GM23338 (cell line): ENCODE measurements around the gene AMPD3. TPM values are rescaled to one million over a fixed set of nuclear protein-coding genes. Genes with fewer than 3 reads are reported as not detected.

ENCODE experiments used
- ATAC-seq: fragments of 200-7000 bp; cut with Tn5 transposase; 3 replicates; pipeline ENCODE4 v1.9.1; 2020
- DNase-seq: peaks from one replicate; pipeline ENCODE4 v3.0.0-alpha.2; 2015; ENCODE audit warnings: low spot score
- H2AFZ ChIP-seq: fragments of 200-600 bp; sonication (generic); 2 replicates; pipeline ENCODE4 v1.8.0; 2016; ENCODE audit warnings: antibody characterized with exemption, mild to moderate bottlenecking, moderate library complexity
- H3F3A ChIP-seq: fragments of 200-600 bp; sonication (generic); replicated peaks from 2 replicates; pipeline ENCODE4 v1.8.0; 2017; ENCODE audit warnings: antibody characterized with exemption, mixed run types, low read depth
- H3K27ac ChIP-seq: fragments of 200-600 bp; sonication (generic); 2 replicates; pipeline ENCODE4 v1.6.1; 2016; ENCODE audit warnings: low read depth
- H3K27me3 ChIP-seq: fragments of 200-600 bp; sonication (generic); 2 replicates; pipeline ENCODE4 v1.8.0; 2016; ENCODE audit warnings: mild to moderate bottlenecking, mixed run types, moderate library complexity; ENCODE audit not compliant: insufficient read depth
- H3K36me3 ChIP-seq: fragments of 200-600 bp; sonication (generic); 2 replicates; pipeline ENCODE4 v1.8.0; 2016; ENCODE audit warnings: mild to moderate bottlenecking; ENCODE audit not compliant: insufficient read depth
- H3K4me1 ChIP-seq: fragments of 200-600 bp; sonication (generic); 2 replicates; pipeline ENCODE4 v1.8.0; 2016; ENCODE audit warnings: mild to moderate bottlenecking, moderate library complexity; ENCODE audit not compliant: insufficient read depth
- H3K4me2 ChIP-seq: fragments of 200-600 bp; sonication (generic); 2 replicates; pipeline ENCODE4 v1.7.1; 2017; ENCODE audit warnings: mixed run types
- H3K4me3 ChIP-seq: fragments of 200-600 bp; sonication (generic); 2 replicates; pipeline ENCODE4 v1.6.1; 2016; ENCODE audit warnings: mixed run types
- H3K79me2 ChIP-seq: fragments of 200-600 bp; sonication (generic); replicated peaks from 2 replicates; pipeline ENCODE4 v1.8.0; 2017; ENCODE audit warnings: mild to moderate bottlenecking; ENCODE audit not compliant: insufficient read depth
- H3K9me2 ChIP-seq: fragments of 200-600 bp; sonication (generic); 2 replicates; pipeline ENCODE4 v1.8.0; 2017; ENCODE audit not compliant: insufficient read depth
- H4K20me1 ChIP-seq: fragments of 200-600 bp; sonication (generic); replicated peaks from 2 replicates; pipeline ENCODE4 v1.8.0; 2017; ENCODE audit warnings: mild to moderate bottlenecking; ENCODE audit not compliant: insufficient read depth
- H3K27ac Mint-ChIP-seq: 2 replicates; pipeline ENCODE4 v1.8.0; 2020; ENCODE audit warnings: inconsistent platforms, mild to moderate bottlenecking, moderate library complexity, mixed read lengths
- H3K27me3 Mint-ChIP-seq: 3 replicates; pipeline ENCODE4 v1.8.0; 2022; ENCODE audit warnings: low read depth, mild to moderate bottlenecking, moderate library complexity, mixed read lengths, inconsistent platforms; ENCODE audit not compliant: insufficient read depth, poor library complexity
- H3K36me3 Mint-ChIP-seq: 3 replicates; pipeline ENCODE4 v1.8.0; 2021; ENCODE audit warnings: low read depth, mild to moderate bottlenecking, inconsistent platforms, moderate library complexity, mixed read lengths
- H3K4me1 Mint-ChIP-seq: 3 replicates; pipeline ENCODE4 v1.8.0; 2020; ENCODE audit warnings: mild to moderate bottlenecking, inconsistent platforms, mixed read lengths
- H3K4me3 Mint-ChIP-seq: 3 replicates; pipeline ENCODE4 v1.8.0; 2021; ENCODE audit warnings: moderate library complexity, mild to moderate bottlenecking, inconsistent platforms, mixed read lengths
- H3K9me3 Mint-ChIP-seq: 3 replicates; pipeline ENCODE4 v1.8.0; 2020; ENCODE audit warnings: moderate library complexity, mild to moderate bottlenecking, inconsistent platforms, mixed read lengths
- CREB1 ChIP-seq: fragments of 250-450 bp; sonication (Bioruptor Pico); IDR thresholded peaks from 2 replicates; pipeline ENCODE4 v1.5.0; 2020; ENCODE audit warnings: low read depth, mild to moderate bottlenecking, moderate library complexity
- EZH2 ChIP-seq: fragments of 200-600 bp; sonication (generic); IDR thresholded peaks from one replicate; pipeline ENCODE4 v1.8.0; 2017; ENCODE audit warnings: antibody characterized with exemption, mild to moderate bottlenecking, low read depth; ENCODE audit not compliant: unreplicated experiment
- EZH2phosphoT487 ChIP-seq: fragments of 200-600 bp; sonication (generic); IDR thresholded peaks from one replicate; pipeline ENCODE4 v1.8.1; 2018; ENCODE audit warnings: antibody characterized with exemption; ENCODE audit not compliant: unreplicated experiment
- JUNB ChIP-seq: IDR thresholded peaks from one replicate; pipeline ENCODE4 v1.6.1; 2016; ENCODE audit warnings: antibody characterized with exemption; ENCODE audit not compliant: unreplicated experiment
- ZNF114 ChIP-seq: fragments of 250-450 bp; sonication (Bioruptor Pico); IDR thresholded peaks from 2 replicates; pipeline ENCODE4 v1.5.0; 2020; ENCODE audit warnings: mild to moderate bottlenecking, moderate library complexity
- polyA plus RNA-seq: library from polyadenylated mRNA; unstranded; fragments of >200 nt; fragmentation: Nextera tagmentation; extraction: Ambion mirVana; gene quantifications from 2 replicates; pipeline ENCODE4 v1.2.1, GENCODE V29; 2016
- total RNA-seq: library from RNA; depleted of rRNA; stranded (reverse); fragments of >200 nt; shearing (Covaris generic); gene quantifications from 2 replicates; pipeline ENCODE4 v1.2.3, GENCODE V29; 2014
- TF ChIP-seq, protein P1 (sequence below): IDR thresholded peaks from one replicate; pipeline ENCODE4 v1.6.1; 2018; ENCODE audit warnings: antibody characterized with exemption; ENCODE audit not compliant: unreplicated experiment
- TF ChIP-seq, protein P2 (sequence below), 2 experiments: fragments of 200-600 bp in 1 of 2; sonication (generic) in 1 of 2; conservative IDR thresholded peaks; 2 replicates each; pipeline versions ENCODE4 v1.5.1 to v1.6.1; 2016 to 2017; ENCODE audit warnings: antibody characterized with exemption in 2 of 2, low read depth in 2 of 2, mild to moderate bottlenecking in 2 of 2, moderate library complexity in 1 of 2
- TF ChIP-seq, protein P3 (sequence below): fragments of 250-450 bp; sonication (Bioruptor Pico); IDR thresholded peaks from 2 replicates; pipeline ENCODE4 v1.5.0; 2020; ENCODE audit warnings: mild to moderate bottlenecking, moderate library complexity

Gene AMPD3
- total and polyA plus RNA-seq, 2 experiments from 2014 or later: 1.6 to 2.1 TPM

DNA sequence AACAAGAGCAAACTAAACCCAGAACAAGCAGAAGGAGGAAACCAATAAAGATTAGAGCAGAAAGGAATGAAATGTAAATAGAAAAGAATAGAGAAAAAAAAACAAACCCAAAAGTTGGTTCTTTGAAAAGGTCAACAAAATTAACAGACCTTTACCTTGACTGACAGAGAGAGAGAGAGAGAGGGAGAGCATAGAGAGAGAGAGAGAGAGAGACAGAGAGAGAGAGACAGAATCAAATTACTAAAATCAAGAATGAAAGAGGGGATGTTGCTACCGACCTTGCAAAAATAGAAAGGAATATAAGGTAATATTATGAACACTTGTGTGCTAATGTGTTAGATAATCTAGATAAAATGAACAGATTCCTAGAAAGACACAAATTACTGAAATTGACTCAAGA, 22.6 kb upstream of the AMPD3 start (continued):
- TF ChIP-seq, protein P1, sequence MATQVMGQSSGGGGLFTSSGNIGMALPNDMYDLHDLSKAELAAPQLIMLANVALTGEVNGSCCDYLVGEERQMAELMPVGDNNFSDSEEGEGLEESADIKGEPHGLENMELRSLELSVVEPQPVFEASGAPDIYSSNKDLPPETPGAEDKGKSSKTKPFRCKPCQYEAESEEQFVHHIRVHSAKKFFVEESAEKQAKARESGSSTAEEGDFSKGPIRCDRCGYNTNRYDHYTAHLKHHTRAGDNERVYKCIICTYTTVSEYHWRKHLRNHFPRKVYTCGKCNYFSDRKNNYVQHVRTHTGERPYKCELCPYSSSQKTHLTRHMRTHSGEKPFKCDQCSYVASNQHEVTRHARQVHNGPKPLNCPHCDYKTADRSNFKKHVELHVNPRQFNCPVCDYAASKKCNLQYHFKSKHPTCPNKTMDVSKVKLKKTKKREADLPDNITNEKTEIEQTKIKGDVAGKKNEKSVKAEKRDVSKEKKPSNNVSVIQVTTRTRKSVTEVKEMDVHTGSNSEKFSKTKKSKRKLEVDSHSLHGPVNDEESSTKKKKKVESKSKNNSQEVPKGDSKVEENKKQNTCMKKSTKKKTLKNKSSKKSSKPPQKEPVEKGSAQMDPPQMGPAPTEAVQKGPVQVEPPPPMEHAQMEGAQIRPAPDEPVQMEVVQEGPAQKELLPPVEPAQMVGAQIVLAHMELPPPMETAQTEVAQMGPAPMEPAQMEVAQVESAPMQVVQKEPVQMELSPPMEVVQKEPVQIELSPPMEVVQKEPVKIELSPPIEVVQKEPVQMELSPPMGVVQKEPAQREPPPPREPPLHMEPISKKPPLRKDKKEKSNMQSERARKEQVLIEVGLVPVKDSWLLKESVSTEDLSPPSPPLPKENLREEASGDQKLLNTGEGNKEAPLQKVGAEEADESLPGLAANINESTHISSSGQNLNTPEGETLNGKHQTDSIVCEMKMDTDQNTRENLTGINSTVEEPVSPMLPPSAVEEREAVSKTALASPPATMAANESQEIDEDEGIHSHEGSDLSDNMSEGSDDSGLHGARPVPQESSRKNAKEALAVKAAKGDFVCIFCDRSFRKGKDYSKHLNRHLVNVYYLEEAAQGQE: no peak
- TF ChIP-seq EZH2phosphoT487: no peak
- no peak for TF ChIP-seq ZNF114 (CRISPR knock-in tag)

GRCh38 chr11:10432971-10433370, 22.1 kb upstream of the AMPD3 start:
- Mint-ChIP-seq H3K4me1 (no peaks in the 10 kb centered on the region), H3K36me3 (no peaks in the 10 kb centered on the region), H3K27ac (no peak overlapping the region), H3K4me3 (no peak overlapping the region), H3K9me3 (no peaks in the 10 kb centered on the region), H3K27me3 (peaks cover 2% of the 10 kb centered on the region)
- no peak overlapping the region for H2AFZ ChIP-seq
- peaks cover 2% of the 10 kb centered on the region; the same call in 1 of the 2 replicates for H3K9me2 ChIP-seq
- H3K27ac ChIP-seq: no peak overlapping the region
- TF ChIP-seq JUNB (no peak), EZH2phosphoT487 (no peak), CREB1 (CRISPR knock-in tag) (no peak), ZNF114 (CRISPR knock-in tag) (no peak), EZH2 (no peak)
- TF ChIP-seq, protein P2, sequence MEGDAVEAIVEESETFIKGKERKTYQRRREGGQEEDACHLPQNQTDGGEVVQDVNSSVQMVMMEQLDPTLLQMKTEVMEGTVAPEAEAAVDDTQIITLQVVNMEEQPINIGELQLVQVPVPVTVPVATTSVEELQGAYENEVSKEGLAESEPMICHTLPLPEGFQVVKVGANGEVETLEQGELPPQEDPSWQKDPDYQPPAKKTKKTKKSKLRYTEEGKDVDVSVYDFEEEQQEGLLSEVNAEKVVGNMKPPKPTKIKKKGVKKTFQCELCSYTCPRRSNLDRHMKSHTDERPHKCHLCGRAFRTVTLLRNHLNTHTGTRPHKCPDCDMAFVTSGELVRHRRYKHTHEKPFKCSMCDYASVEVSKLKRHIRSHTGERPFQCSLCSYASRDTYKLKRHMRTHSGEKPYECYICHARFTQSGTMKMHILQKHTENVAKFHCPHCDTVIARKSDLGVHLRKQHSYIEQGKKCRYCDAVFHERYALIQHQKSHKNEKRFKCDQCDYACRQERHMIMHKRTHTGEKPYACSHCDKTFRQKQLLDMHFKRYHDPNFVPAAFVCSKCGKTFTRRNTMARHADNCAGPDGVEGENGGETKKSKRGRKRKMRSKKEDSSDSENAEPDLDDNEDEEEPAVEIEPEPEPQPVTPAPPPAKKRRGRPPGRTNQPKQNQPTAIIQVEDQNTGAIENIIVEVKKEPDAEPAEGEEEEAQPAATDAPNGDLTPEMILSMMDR (conservative IDR thresholded peaks at IDR 0.05; ENCODE audit: low read depth in 2 of 2): no peak
- TF ChIP-seq, protein P3, sequence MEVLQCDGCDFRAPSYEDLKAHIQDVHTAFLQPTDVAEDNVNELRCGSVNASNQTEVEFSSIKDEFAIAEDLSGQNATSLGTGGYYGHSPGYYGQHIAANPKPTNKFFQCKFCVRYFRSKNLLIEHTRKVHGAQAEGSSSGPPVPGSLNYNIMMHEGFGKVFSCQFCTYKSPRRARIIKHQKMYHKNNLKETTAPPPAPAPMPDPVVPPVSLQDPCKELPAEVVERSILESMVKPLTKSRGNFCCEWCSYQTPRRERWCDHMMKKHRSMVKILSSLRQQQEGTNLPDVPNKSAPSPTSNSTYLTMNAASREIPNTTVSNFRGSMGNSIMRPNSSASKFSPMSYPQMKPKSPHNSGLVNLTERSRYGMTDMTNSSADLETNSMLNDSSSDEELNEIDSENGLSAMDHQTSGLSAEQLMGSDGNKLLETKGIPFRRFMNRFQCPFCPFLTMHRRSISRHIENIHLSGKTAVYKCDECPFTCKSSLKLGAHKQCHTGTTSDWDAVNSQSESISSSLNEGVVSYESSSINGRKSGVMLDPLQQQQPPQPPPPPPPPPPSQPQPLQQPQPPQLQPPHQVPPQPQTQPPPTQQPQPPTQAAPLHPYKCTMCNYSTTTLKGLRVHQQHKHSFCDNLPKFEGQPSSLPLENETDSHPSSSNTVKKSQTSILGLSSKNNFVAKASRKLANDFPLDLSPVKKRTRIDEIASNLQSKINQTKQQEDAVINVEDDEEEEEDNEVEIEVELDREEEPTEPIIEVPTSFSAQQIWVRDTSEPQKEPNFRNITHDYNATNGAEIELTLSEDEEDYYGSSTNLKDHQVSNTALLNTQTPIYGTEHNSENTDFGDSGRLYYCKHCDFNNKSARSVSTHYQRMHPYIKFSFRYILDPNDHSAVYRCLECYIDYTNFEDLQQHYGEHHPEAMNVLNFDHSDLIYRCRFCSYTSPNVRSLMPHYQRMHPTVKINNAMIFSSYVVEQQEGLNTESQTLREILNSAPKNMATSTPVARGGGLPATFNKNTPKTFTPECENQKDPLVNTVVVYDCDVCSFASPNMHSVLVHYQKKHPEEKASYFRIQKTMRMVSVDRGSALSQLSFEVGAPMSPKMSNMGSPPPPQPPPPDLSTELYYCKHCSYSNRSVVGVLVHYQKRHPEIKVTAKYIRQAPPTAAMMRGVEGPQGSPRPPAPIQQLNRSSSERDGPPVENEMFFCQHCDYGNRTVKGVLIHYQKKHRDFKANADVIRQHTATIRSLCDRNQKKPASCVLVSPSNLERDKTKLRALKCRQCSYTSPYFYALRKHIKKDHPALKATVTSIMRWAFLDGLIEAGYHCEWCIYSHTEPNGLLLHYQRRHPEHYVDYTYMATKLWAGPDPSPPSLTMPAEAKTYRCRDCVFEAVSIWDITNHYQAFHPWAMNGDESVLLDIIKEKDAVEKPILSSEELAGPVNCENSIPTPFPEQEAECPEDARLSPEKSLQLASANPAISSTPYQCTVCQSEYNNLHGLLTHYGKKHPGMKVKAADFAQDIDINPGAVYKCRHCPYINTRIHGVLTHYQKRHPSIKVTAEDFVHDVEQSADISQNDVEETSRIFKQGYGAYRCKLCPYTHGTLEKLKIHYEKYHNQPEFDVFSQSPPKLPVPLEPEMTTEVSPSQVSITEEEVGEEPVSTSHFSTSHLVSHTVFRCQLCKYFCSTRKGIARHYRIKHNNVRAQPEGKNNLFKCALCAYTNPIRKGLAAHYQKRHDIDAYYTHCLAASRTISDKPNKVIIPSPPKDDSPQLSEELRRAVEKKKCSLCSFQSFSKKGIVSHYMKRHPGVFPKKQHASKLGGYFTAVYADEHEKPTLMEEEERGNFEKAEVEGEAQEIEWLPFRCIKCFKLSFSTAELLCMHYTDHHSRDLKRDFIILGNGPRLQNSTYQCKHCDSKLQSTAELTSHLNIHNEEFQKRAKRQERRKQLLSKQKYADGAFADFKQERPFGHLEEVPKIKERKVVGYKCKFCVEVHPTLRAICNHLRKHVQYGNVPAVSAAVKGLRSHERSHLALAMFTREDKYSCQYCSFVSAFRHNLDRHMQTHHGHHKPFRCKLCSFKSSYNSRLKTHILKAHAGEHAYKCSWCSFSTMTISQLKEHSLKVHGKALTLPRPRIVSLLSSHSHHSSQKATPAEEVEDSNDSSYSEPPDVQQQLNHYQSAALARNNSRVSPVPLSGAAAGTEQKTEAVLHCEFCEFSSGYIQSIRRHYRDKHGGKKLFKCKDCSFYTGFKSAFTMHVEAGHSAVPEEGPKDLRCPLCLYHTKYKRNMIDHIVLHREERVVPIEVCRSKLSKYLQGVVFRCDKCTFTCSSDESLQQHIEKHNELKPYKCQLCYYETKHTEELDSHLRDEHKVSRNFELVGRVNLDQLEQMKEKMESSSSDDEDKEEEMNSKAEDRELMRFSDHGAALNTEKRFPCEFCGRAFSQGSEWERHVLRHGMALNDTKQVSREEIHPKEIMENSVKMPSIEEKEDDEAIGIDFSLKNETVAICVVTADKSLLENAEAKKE (CRISPR knock-in tag): no peak
- no peak overlapping the region for H3K4me3 ChIP-seq
- no peak for DNase-seq
- H3K36me3 ChIP-seq: no peaks in the 10 kb centered on the region
- no peaks in the 10 kb centered on the region for H3F3A ChIP-seq
- no peaks in the 10 kb centered on the region for H4K20me1 ChIP-seq
- ATAC-seq: no peak
- H3K4me1 ChIP-seq: no peaks in the 10 kb centered on the region
- H3K4me2 ChIP-seq: no peak overlapping the region
- H3K79me2 ChIP-seq: no peaks in the 10 kb centered on the region
- H3K27me3 ChIP-seq: no peaks in the 10 kb centered on the region
